Activated CD8-positive, alpha-beta memory T cell treated with anti-CD3 and anti-CD28 coated beads for 36 hours (primary cell): Measurements from ENCODE around the gene UBA1. TPM values are rescaled to one million over a fixed set of nuclear protein-coding genes. Genes with fewer than 3 reads are reported as not detected.

Source experiments
- CTCF ChIA-PET: fragments of 350-600 bp; sonication (Branson Sonifier 250); formaldehyde crosslinking; loops from one replicate; lab custom pipeline; 2021; ENCODE audit warnings: antibody characterized with exemption; lab: Charles Lee
- POLR2A ChIA-PET: fragments of 350-600 bp; sonication (Branson Sonifier 250); formaldehyde crosslinking; loops from one replicate; lab custom pipeline; 2021; ENCODE audit warnings: antibody characterized with exemption; lab: Charles Lee
- total RNA-seq, 2 experiments: library from RNA; stranded (reverse); gene quantifications; one replicate each; pipeline ENCODE4 v1.2.3, GENCODE V29; 2021

UBA1 gene
- 100 to 1,000 TPM; 233 to 258 TPM for total RNA-seq

DNA sequence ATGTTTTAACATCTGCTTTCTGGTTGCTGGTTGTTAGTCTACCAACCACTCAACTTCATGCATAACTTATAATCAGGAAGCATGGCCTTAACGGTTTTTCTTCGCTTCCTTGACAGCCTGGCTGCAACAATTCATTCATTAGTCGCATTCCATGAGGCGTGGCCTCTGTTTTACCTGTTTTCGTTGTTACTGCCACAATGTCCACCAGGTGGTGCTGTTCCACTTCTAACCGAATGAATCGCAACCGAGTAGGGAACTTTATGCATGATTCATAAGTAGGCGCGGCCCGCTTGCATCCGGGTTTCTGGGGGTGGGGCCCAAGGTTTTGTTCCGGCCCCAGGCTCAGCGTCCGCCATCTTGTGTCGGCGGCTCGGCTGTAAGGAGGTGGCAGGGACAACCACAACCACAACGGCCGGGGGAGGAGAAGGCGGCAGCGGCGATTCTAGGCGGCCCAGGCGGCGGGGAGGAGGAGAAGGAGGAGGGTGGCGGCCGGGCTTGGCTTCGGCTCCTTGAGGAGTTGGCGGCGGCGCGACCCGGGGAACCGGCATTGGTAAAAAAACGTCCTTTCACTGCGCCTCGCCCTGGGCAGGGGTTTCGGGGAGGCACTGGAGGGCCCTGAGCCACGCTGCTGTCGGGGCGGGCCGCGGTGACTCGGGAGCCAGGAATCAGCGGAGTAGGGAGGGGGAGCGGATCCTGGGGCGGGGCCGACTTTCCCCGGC lies at the start of gene UBA1:
Gene UBA1 (plus strand): TSS at position 355 of the 719 bp plus-strand sequence. CDS start 4,974 bp downstream, outside the sequence.
- ChIA-PET POLR2A (no interaction called here), CTCF (interaction anchor here (1.5 kb wide), 1 partner anchor 191 kb away, joined by 3 read pairs; no protein-coding TSS in a partner anchor)

DNA sequence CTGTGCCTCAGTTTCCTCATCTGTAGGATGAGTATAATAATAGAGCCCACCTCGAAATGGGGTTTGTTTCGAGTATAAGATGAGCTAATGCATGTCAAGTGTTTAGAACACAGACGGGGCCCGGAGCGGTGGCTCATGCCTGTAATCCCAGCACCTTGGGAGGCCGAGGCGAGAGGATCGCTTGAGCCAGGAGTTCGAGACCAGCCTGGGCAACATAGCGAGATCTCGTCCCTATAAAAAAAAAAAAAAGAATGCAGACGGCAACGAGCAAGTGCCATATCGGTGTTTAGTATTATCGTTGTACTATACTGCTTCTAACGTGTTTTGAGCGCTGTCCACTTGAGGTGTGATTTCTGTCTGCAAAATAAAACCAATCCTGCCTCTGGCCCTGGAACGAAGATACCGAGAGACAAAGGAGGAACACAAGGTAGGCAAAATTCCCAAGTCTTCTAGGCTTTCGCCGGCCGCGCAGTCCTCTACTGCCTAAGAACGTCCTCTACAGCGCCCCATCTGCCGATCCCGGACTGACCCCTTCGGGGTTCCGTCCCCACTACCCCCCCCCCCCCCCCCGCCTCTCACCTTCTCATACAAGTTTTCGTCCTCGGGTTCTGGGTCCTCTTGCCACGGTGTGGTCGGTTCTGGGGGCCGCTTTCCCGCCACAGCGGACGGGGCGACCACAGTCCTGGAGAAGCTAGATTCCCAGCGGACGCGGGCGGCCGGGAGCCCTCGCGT lies 49.6 kb upstream of the UBA1 start:
- ChIA-PET POLR2A (interaction anchor here (0.7 to 2.9 kb wide), 4 partner anchors 9 to 123 kb away, joined by 5 to 18 read pairs (median 6); no protein-coding TSS in a partner anchor), CTCF (interaction anchor here (0.7 to 1.5 kb wide), 5 partner anchors 9 to 379 kb away, joined by 3 to 7 read pairs (median 3); no protein-coding TSS in a partner anchor)

DNA sequence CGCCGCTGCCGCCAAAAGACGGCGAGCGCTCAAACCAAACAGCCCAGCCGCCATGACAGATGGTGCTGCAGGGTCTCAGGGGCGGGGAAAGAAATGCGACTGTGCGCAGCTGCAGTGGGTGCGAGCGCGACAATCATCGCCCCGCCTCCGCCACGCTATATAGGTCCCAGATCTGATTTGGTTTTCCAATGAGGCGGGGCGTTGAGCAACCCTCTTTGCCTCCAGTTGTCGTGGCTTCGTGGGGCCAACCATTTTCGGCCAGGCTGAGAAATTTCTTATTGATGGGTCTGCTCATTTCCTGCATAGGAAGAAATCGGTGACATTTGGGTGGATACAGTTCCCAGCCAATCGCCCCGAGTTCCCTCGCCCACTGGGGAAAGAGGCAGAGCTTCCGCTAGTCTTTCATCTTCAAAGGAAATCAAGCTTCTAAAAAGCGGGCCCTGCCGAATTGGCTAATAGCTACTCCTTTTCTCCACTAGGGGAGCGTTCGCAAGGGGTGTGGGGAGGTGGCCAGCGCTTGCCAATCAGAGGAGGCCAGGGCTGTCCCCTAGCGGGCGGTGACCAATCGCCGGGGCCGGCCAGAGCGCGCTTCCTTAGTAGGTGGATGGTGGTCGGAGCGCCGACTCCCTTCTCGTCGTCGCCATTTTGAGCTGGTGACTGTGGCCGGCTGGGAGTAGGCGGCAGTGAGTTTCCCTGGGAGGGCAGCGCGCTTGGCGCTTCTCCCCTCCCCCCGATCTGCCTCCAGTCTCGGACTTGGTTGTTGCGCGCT lies 48.8 kb upstream of the UBA1 start, which contains the start of the genes NDUFB11 and RBM10:
Gene NDUFB11 (minus strand): TSS at position 77 of the 769 bp plus-strand sequence. CDS start 23 bp downstream, at position 54.
Gene RBM10 (plus strand): TSS at position 596 of the 769 bp plus-strand sequence. CDS start 2,261 bp downstream, outside the sequence.
- CTCF ChIA-PET = interaction anchor here (1.1 to 1.5 kb wide), 5 partner anchors 9 to 378 kb away, joined by 3 to 7 read pairs (median 4); no protein-coding TSS in a partner anchor
- POLR2A ChIA-PET = interaction anchor here (0.6 to 2.9 kb wide), 6 partner anchors 10 to 514 kb away, joined by 3 to 18 read pairs (median 5); partner anchors contain the start of gene UXT

DNA sequence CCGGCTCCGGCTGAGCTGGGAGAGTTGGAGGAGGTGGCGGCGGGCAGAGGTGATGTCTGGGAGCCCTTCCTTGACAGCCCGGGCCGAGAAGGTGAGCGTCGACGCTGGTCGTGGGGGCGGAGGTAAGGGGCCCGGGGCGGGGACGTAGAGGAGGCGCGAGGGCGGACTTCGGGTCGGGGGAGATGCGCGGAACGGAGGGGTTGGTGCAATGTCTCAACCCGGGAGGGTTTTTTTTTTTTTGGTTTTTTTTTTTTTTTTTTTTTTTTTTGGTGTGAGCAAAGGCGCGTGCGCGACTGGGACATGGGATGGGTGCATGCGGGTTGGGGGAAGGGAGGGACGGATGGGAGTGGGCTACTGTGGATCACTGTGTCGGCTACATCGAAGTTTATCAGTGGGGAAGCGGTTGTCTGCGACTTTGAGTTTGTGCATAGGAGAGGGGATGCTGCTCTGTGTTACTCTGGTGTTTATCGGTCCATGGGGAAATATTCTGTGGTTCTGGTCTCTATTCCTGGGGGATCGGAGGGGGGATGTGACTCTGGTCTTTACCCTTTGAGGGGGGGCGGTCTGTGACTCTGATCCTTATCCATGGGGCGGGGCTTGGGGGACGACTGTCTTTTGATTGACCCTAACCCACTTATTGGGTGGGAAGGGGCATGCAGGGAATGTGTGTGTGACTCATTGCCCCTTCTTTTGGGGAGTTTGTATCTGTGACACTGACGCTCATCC lies 48.1 kb upstream of the UBA1 start:
- ChIA-PET CTCF (interaction anchor here (1.1 to 1.5 kb wide), 5 partner anchors 8 to 377 kb away, joined by 3 to 7 read pairs (median 4); no protein-coding TSS in a partner anchor), POLR2A (interaction anchor here (0.6 to 2.9 kb wide), 5 partner anchors 17 to 514 kb away, joined by 3 to 18 read pairs (median 5); partner anchors contain the start of gene UXT)

DNA sequence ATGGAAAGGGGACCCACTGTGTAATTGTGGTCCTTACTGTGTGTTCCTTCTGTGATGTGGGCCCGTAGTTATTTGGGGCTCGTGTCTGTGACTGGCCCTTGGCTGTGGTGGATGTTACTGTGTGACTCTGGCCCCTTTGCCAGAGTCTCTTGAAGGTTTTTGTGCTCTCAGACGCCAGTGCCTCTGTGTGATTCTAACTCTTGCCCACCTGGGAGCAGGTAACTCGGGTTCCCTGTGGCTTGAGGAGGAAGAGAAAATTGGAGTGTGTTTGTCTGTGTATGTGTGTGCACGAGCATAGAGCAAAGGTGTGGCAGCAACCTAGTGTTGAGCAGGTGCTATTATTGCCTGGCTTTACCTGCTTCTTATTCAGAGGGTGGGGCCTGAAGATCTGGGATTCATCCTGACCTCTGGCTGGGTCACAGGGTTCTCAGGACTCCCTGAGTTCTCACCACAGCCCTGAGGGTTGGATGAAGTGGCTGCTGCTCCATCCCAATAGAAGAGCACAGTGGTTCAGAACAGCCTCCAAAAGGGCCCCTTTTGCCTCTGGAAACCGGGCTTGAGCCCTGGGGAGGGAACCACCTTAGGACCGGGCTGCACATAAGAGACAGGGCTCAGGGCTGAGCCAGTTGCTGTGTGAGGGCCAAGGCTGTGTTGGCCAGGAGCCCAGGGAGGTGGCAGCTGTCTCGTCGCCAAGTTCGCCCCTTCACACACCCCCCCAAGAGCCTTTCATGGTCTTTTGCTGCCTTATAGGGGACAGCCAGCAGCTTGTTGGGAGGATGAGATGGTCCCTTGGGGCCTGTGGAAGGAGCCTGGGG lies 47.3 kb upstream of the UBA1 start:
- POLR2A ChIA-PET = no interaction called here

DNA sequence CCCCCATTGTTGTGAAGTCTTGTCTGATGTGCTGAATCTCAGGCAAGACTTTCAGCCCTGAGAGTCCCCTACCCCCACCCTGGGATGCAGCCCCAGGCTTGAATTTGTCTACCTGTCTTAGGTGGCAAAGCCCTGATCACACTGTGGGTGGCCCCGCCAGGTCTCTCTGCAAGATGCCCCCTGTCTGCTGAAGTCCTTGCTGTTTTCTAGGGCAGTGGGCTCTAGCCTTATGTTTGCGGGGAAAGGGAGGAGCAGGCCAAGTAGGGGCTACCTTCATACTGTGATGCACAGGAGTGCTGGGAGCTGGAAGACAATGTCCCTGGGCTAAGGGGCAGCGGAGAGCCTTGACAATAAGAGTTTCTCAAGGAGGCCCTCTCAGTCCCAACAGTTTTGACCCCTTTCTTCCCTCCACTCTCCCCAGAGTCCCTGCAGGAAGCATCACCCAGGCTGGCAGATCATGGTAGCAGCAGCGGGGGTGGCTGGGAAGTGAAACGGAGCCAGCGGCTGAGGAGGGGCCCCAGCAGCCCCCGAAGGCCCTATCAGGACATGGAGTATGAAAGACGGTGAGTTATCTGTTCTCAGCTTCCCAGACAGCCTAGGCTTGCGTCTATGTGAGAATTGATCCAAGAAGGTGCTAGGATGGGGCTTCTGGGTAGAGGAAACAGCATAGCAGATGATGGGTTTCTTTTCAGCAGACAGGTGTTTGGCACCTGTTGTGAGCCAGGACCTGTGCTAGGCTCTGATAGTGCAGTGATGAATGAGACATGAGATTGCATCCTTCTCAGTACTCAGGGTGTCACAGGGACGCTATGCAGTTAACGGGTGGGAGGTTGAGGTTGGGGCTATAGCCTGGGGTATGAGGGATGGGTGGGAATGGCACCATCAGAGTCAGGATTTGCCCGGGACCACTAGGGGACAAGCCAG lies 46.4 kb upstream of the UBA1 start:
- CTCF ChIA-PET = no interaction called here
- POLR2A ChIA-PET = no interaction called here

More for the DNA sequence above, 47.3 kb upstream of the UBA1 start:
- CTCF ChIA-PET = no interaction called here

DNA sequence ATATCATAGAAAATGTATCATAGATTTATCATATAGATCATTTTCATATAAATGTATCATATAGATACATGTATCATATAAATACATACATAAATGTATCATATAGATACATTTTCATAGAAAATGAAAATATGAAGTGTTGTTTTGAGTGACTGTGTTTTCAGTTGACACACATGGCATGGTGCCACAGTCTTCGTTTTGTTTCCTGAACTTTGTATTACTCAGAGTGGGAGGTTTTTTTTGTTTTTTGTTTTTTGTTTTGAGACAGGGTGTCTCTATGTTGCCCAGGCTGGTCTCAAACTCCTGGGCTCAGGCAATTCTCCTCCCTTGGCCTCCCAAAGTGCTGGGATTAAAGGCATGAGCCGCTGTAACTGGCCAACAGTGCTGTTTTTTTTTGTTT lies 44.7 kb upstream of the UBA1 start:
- ChIA-PET CTCF (no interaction called here), POLR2A (no interaction called here)

DNA sequence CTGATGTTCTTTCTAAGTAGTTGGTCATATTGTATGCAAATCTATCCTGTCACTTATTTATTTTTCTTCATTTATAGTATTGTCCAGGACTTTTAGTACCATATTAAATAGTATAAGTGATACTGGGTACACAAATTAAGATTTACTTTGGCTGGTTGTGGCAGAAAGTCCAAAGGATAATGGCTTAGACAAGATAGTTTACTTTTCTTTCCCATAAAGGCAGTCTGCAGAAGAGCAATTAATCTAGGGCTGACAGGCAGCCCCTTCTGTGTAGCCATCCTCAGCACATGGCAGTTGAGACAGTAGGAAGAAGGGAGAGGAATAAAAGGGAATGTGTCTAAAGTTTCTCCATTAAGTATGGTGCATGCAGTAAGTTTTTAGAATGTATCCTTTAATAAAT lies 42.2 kb upstream of the UBA1 start:
- ChIA-PET CTCF (interaction anchor here (0.6 kb wide), 1 partner anchor 277 kb away, joined by 3 read pairs; no protein-coding TSS in a partner anchor), POLR2A (no interaction called here)

DNA sequence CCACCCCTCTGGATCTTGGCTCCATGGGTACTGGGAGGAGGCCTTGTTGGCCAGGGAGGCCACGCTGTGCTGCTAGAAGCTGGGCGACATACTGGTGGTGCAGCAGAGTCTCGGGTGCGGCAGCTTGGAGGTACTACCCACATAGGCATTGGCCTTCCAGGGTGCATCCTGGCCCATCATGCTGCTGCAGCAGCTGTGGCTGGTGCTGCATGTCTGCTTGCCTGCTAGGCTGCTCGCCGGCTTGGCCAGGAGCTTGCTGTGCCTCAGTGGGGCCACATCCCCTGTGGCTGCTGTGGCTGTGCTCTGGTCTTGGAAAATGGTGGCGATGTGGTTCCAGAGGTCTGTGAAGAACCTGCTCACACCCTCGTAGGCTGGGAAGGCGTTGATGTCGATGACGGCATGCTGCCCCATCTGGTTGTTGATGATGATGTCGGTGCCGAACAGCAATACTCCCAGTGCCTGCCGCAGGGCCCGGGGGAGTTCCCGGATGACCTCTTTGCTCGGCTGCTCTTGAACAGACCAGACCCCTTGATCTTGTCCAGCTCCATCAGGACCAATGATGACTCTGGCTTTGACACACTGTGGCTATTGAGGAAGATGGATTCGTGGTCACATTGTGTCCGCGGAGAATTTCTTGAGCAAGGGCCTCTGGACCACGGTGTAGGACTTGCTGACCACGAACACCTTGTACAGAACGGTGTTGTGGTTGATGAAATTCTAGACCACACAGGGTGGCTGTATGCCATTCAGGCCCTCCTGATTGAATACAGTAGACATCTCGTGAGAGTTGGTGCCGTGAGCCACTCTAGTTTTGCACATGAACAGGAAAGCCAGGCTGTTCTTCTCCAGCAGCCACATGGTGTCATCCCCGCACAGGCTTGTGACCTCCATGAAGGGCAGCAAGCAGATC lies 36.8 kb upstream of the UBA1 start:
- ChIA-PET CTCF (no interaction called here), POLR2A (interaction anchor here (0.6 kb wide), 1 partner anchor 218 kb away, joined by 12 read pairs; no protein-coding TSS in a partner anchor)

DNA sequence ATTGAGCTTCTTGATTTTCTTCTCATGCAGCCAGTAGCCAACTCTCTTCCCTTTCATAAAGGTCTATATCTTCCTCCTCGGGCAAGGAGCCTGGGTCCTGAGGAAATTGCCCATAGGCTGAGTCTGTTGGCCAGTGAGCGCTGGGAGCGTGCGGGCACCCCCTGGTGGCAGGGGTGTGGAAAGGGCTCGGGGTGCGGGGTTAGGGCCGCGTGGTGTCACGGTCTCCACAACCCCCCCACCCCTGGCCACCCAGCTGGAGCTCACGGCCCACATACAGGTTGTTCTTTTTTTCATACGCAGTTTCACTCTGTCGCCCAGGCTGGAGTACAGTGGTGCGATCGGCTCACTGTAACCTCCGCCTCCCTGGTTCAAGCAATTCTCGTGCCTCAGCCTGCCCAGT lies 35.5 kb upstream of the UBA1 start:
- ChIA-PET CTCF (interaction anchor here (0.8 kb wide), 1 partner anchor 14 kb away, joined by 4 read pairs; no protein-coding TSS in a partner anchor), POLR2A (interaction anchor here (0.5 kb wide), 1 partner anchor 28 kb away, joined by 6 read pairs; no protein-coding TSS in a partner anchor)

DNA sequence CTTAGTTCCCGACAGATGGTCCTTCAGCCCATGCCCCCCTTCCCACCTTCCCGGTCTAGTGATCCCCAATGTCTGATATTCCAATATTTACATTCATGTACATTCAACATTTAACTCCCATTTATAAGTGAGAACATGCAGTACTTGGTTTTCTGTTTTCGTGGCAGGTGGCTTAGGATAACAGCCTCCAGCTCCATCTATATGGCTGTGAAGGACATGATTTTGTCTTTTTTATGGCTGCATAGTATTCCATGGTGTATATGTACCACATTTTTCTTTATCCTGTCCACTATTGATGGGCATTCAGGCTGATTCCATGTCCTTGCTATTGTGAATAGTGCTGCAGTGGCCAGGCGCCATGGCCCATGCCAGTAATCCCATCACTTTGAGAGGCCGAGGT lies 34.8 kb upstream of the UBA1 start:
- POLR2A ChIA-PET = interaction anchor here (0.5 kb wide), 1 partner anchor 27 kb away, joined by 6 read pairs; no protein-coding TSS in a partner anchor
- CTCF ChIA-PET = no interaction called here

DNA sequence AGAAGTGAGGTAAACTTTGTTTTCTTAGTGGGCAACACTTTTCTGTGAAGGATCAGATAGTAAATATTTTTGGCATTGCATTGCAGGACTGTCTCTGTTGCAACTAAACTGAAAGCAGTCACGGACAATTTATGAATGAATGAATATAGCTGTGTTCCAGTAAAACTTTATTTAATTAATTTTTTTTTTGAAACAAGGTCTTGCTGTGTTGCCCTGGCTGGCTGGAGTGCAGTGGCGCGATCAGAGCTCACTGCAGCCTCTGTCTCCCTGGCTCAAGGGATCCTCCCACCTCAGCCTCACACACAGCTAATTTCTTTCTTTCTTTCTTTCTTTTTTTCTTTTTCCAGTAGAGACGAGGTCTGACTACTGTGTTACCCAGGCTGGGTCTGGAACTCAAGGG lies 32.8 kb upstream of the UBA1 start:
- ChIA-PET POLR2A (no interaction called here), CTCF (no interaction called here)

DNA sequence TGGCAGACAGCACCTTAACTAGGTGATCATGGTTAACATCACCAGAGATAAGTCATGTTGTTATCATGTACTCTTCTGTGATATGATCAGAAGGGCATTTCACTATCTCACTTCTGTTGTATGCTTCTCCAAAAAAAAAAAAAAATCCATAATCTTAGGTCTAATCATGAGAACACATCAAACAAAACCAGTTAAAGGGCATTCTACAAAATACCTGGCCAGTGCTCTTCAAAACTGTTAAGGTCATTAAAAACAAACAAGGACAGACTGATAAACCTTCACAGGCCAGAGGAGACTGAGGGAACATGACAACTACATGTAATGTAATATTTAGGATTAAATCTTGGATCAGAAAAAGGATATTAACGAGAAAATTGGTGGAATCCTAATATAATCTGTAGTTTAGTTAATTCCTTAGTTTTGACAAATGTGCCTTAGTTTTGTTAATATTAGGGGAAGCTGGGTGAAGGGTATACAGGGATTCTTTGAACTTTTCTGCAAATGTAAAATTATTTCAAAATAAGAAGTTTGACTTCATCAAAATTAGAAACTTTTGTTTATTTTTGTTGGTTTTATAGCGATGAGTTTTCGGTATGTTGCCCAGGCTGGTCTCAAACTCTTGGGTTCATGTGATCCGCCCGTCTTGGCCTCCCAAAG lies 30.6 kb upstream of the UBA1 start:
- CTCF ChIA-PET = no interaction called here

DNA sequence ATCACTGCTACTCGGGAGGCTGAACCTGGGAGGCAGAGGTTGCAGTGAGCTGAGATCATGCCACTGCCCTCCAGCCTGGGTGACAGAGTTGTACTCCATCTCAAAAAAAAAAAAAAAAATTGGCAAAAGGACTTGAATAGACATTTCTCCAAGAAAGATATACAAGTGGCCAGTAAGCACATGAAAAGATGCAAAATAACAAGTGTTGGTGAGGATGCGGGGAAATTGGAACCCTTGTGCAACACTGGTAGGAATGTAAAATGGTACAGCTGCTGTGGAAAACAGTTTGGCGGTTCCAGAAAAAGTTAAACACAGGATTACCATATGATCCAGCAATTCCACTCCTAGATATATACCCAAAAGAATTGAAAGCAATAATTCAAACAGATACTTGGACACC lies 29.2 kb upstream of the UBA1 start:
- ChIA-PET POLR2A (interaction anchor here (0.6 kb wide), 1 partner anchor 217 kb away, joined by 5 read pairs; no protein-coding TSS in a partner anchor), CTCF (interaction anchor here (0.7 kb wide), 1 partner anchor 12 kb away, joined by 3 read pairs; no protein-coding TSS in a partner anchor)

More for the DNA sequence above, 30.6 kb upstream of the UBA1 start:
- POLR2A ChIA-PET = no interaction called here
